Sigmoid colon (tissue), 7 donors: Measurements from ENCODE around the gene SPAM1. TPM values are rescaled to one million over a fixed set of nuclear protein-coding genes. Genes with fewer than 3 reads are reported as not detected.

ENCODE experiments used
- DNase-seq: peaks from one replicate; pipeline ENCODE4 v3.0.0-alpha.2; 2019
- H3K27ac ChIP-seq, 4 donors: fragments of 200-600 bp; sonication (generic); one replicate each; pipeline ENCODE4 v1.5.1; 2016 to 2019; ENCODE audit warnings: mild to moderate bottlenecking in 1 of 4
- H3K27me3 ChIP-seq, 3 donors: fragments of 200-600 bp; sonication (generic); one replicate each; pipeline ENCODE4 v1.5.1; 2019; ENCODE audit warnings: mild to moderate bottlenecking in 1 of 3
- H3K36me3 ChIP-seq, 4 donors: fragments of 200-600 bp; sonication (generic); one replicate each; pipeline ENCODE4 v1.5.1; 2016 to 2019
- H3K4me1 ChIP-seq, 4 donors: fragments of 200-600 bp; sonication (generic); one replicate each; pipeline ENCODE4 v1.5.1; 2017 to 2019
- H3K4me3 ChIP-seq, 4 donors: fragments of 200-600 bp; sonication (generic); one replicate each; pipeline ENCODE4 v1.5.1; 2017 to 2019; ENCODE audit warnings: mild to moderate bottlenecking in 2 of 4, moderate library complexity in 1 of 4
- H3K9me3 ChIP-seq, 4 donors: fragments of 200-600 bp in 3 of 4; sonication (generic) in 3 of 4; one replicate each; pipeline versions ENCODE4 v1.5.1 to v1.6.1; 2013 to 2019
- CTCF ChIP-seq, 4 experiments: fragments of 450-650 bp in 3 of 4; fragments of 200-600 bp in 1 of 4; IDR thresholded peaks; one replicate each; pipeline ENCODE4 v1.5.1; 2016 to 2019; ENCODE audit warnings: antibody characterized with exemption in 4 of 4, mild to moderate bottlenecking in 3 of 4, moderate library complexity in 2 of 4
- EP300 ChIP-seq, 4 donors: sonication (generic); formaldehyde crosslinking; IDR thresholded peaks; one replicate each; pipeline ENCODE4 v1.6.1; 2017; ENCODE audit warnings: antibody characterized with exemption in 4 of 4
- POLR2A ChIP-seq, 2 donors: fragments of 450-650 bp; IDR thresholded peaks; one replicate each; pipeline ENCODE4 v1.6.1; 2016; ENCODE audit warnings: antibody characterized with exemption in 2 of 2, mild to moderate bottlenecking in 2 of 2, moderate library complexity in 2 of 2
- POLR2AphosphoS5 ChIP-seq, 4 donors: sonication (generic); formaldehyde crosslinking; IDR thresholded peaks; one replicate each; pipeline ENCODE4 v1.6.1; 2017; ENCODE audit warnings: antibody characterized with exemption in 4 of 4
- WGBS, 2 donors: extraction: QIAGEN DNeasy Blood & Tissue Kit; methylation state at CpG; one replicate each; pipeline ENCODE4 v1.1.7; 2013; 5-methylcytosine and 5-hydroxymethylcytosine counted together
- intact Hi-C: fragments of 100-400 bp; cut with DNase I; formaldehyde crosslinking; loops from one replicate; pipeline ENCODE4 v1.15.1; 2023
- polyA plus RNA-seq, 3 donors: library from polyadenylated mRNA; stranded (reverse); fragments of 200-250 nt; gene quantifications; one replicate each; pipeline ENCODE4 v1.2.3, GENCODE V29; 2013
- total RNA-seq, 4 donors: library from RNA; depleted of rRNA; stranded (reverse); fragments of >200 nt; gene quantifications; one replicate each; pipeline ENCODE4 v1.1.0, GENCODE V29; 2016
- donor health status: healthy with polysubstance abuse.
- donor health status: Bipolar disorder and iron deficiency.
- donor health status: healthy.

The SPAM1 gene
- total and polyA plus RNA-seq, 7 donors: not detected

- Histone ChIP-seq H3K27ac (no peak overlapping the region), H3K27me3 (no peaks in the 10 kb centered on the region), H3K36me3 (no peaks in the 10 kb centered on the region), H3K4me3 (no peak overlapping the region), H3K9me3 (no peaks in the 10 kb centered on the region), H3K4me1 (no peaks in the 10 kb centered on the region)
- TF ChIP-seq EP300 (IDR thresholded peaks at IDR 0.05) (no peak), POLR2AphosphoS5 (IDR thresholded peaks at IDR 0.05) (no peak), POLR2A (IDR thresholded peaks at IDR 0.05) (no peak), CTCF (IDR thresholded peaks at IDR 0.05) (no peak)
- intact Hi-C loops: no loop called here
- no peak for DNase-seq
- 47 to 65% methylated on average over 1 of the region's 1 CpG for WGBS, 2 donors
Measured at GRCh38 chr7:123944395-123944794, 19.4 kb downstream of the SPAM1 start.

GRCh38 chr7:123945938-123946337, 20.9 kb downstream of the SPAM1 start:
- 64 to 84% methylated on average over 1 of the region's 1 CpG for WGBS, 2 donors
- Histone ChIP-seq H3K27ac (no peak overlapping the region), H3K4me3 (no peak overlapping the region), H3K27me3 (no peaks in the 10 kb centered on the region), H3K36me3 (no peaks in the 10 kb centered on the region), H3K9me3 (no peaks in the 10 kb centered on the region), H3K4me1 (no peaks in the 10 kb centered on the region)
- DNase-seq: no peak
- intact Hi-C loops: no loop called here
- TF ChIP-seq POLR2A (IDR thresholded peaks at IDR 0.05) (no peak), POLR2AphosphoS5 (IDR thresholded peaks at IDR 0.05) (no peak), EP300 (IDR thresholded peaks at IDR 0.05) (no peak), CTCF (IDR thresholded peaks at IDR 0.05) (no peak)

- Histone ChIP-seq H3K4me3 (no peak overlapping the region), H3K4me1 (no peaks in the 10 kb centered on the region), H3K36me3 (no peaks in the 10 kb centered on the region), H3K27ac (no peak overlapping the region), H3K9me3 (no peaks in the 10 kb centered on the region), H3K27me3 (no peaks in the 10 kb centered on the region)
- TF ChIP-seq POLR2AphosphoS5 (IDR thresholded peaks at IDR 0.05) (no peak), POLR2A (IDR thresholded peaks at IDR 0.05) (no peak), EP300 (IDR thresholded peaks at IDR 0.05) (no peak), CTCF (IDR thresholded peaks at IDR 0.05) (no peak)
- 66 to 82% methylated on average over 4 of the region's 4 CpGs for WGBS, 2 donors
- intact Hi-C loops: no loop called here
- no peak for DNase-seq
Measured at GRCh38 chr7:123948136-123948535, 23.1 kb downstream of the SPAM1 start.

- no peak for DNase-seq
- WGBS, 2 donors: 75 to 90% methylated on average over 4 of the region's 4 CpGs
- no peaks in the 10 kb centered on the region for H3K4me1 ChIP-seq
- H3K4me3 ChIP-seq: no peak overlapping the region
- no peak overlapping the region for H3K27ac ChIP-seq
- no peaks in the 10 kb centered on the region for H3K36me3 ChIP-seq
- H3K9me3 ChIP-seq: no peaks in the 10 kb centered on the region
- intact Hi-C loops: no loop called here
- TF ChIP-seq CTCF (IDR thresholded peaks at IDR 0.05) (no peak), POLR2A (IDR thresholded peaks at IDR 0.05) (no peak), POLR2AphosphoS5 (IDR thresholded peaks at IDR 0.05) (no peak), EP300 (IDR thresholded peaks at IDR 0.05) (no peak)
- H3K27me3 ChIP-seq: no peaks in the 10 kb centered on the region
Measured at GRCh38 chr7:123958186-123958703, 33.2 kb downstream of the SPAM1 start.

GRCh38 chr7:123961771-123962170, 36.7 kb downstream of the SPAM1 start:
- Histone ChIP-seq H3K27ac (no peak overlapping the region), H3K9me3 (no peaks in the 10 kb centered on the region), H3K4me3 (no peak overlapping the region), H3K27me3 (no peaks in the 10 kb centered on the region), H3K36me3 (no peaks in the 10 kb centered on the region), H3K4me1 (no peaks in the 10 kb centered on the region)
- WGBS, 2 donors: 76 to 77% methylated on average over 6 of the region's 6 CpGs
- intact Hi-C loops: no loop called here
- DNase-seq: no peak
- TF ChIP-seq CTCF (IDR thresholded peaks at IDR 0.05) (no peak), POLR2A (IDR thresholded peaks at IDR 0.05) (no peak), POLR2AphosphoS5 (IDR thresholded peaks at IDR 0.05) (no peak)
